HG03175 (cell line): ENCODE data around the gene CCDC148.
"Not testable (repeated sequence)": the region's sequence is repeated elsewhere in the genome, so short reads cannot be mapped to it uniquely, and the experiment has no call there.

ENCODE experiments used
- ATAC-seq: cut with Tn5 transposase; IDR thresholded peaks from one replicate; pipeline ENCODE4 v1.9.1; 2021; ENCODE audit warnings: mild to moderate bottlenecking, moderate library complexity; ENCODE audit not compliant: unreplicated experiment

CCDC148 gene

GRCh38 chr2:158443606-158444005, 12.9 kb downstream of the CCDC148 start:
- no peak for ATAC-seq

GRCh38 chr2:158439062-158439461, 17.5 kb downstream of the CCDC148 start:
- not testable (repeated sequence) for ATAC-seq

- ATAC-seq: not testable (repeated sequence)
Observed at GRCh38 chr2:158433716-158434115, 22.8 kb downstream of the CCDC148 start.

GRCh38 chr2:158432117-158432516, 24.4 kb downstream of the CCDC148 start:
- no peak for ATAC-seq

- no peak for ATAC-seq
Observed at GRCh38 chr2:158414538-158414937, 42.0 kb downstream of the CCDC148 start.

- ATAC-seq: no peak
Observed at GRCh38 chr2:158413581-158413980, 43.0 kb downstream of the CCDC148 start.

- no peak for ATAC-seq
Observed at GRCh38 chr2:158412206-158412605, 44.3 kb downstream of the CCDC148 start.

- ATAC-seq: no peak
Observed at GRCh38 chr2:158411748-158412147, 44.8 kb downstream of the CCDC148 start.

GRCh38 chr2:158410132-158410531, 46.4 kb downstream of the CCDC148 start:
- ATAC-seq: no peak

GRCh38 chr2:158407031-158407430, 49.5 kb downstream of the CCDC148 start:
- no peak for ATAC-seq

GRCh38 chr2:158405341-158405740, 51.2 kb downstream of the CCDC148 start:
- no peak for ATAC-seq

GRCh38 chr2:158403237-158403636, 53.3 kb downstream of the CCDC148 start:
- ATAC-seq: peak; percentile 32

GRCh38 chr2:158402665-158403064, 53.9 kb downstream of the CCDC148 start:
- no peak for ATAC-seq

GRCh38 chr2:158395166-158395565, 61.4 kb downstream of the CCDC148 start:
- ATAC-seq: no peak

- no peak for ATAC-seq
Observed at GRCh38 chr2:158394453-158394852, 62.1 kb downstream of the CCDC148 start.

GRCh38 chr2:158393886-158394285, 62.7 kb downstream of the CCDC148 start:
- ATAC-seq: no peak

- ATAC-seq: no peak
Observed at GRCh38 chr2:158392687-158393086, 63.9 kb downstream of the CCDC148 start.

- ATAC-seq: no peak
Observed at GRCh38 chr2:158391876-158392275, 64.7 kb downstream of the CCDC148 start.

GRCh38 chr2:158391361-158391760, 65.2 kb downstream of the CCDC148 start:
- ATAC-seq: no peak

GRCh38 chr2:158388159-158388558, 68.4 kb downstream of the CCDC148 start:
- no peak for ATAC-seq

GRCh38 chr2:158385646-158386045, 70.9 kb downstream of the CCDC148 start:
- ATAC-seq: no peak

GRCh38 chr2:158381978-158382377, 74.6 kb downstream of the CCDC148 start:
- ATAC-seq: no peak

- ATAC-seq: no peak
Observed at GRCh38 chr2:158381205-158381604, 75.3 kb downstream of the CCDC148 start.

GRCh38 chr2:158380746-158381145, 75.8 kb downstream of the CCDC148 start:
- no peak for ATAC-seq
